Naive thymus-derived CD4-positive, alpha-beta T cell (primary cell): ENCODE measurements around the gene TP53BP1. TPM values are rescaled to one million over a fixed set of nuclear protein-coding genes. Genes with fewer than 3 reads are reported as not detected.
"Not testable (repeated sequence)": the region's sequence is repeated elsewhere in the genome, so short reads cannot be mapped to it uniquely, and the experiment has no call there.

Source experiments
- ATAC-seq: fragments of 150-1000 bp; cut with Tn5 transposase; 2 replicates; pipeline ENCODE4 v1.10.0; 2021; ENCODE audit warnings: mild to moderate bottlenecking, moderate library complexity
- CTCF ChIA-PET: fragments of 350-600 bp; sonication (Branson Sonifier 250); formaldehyde crosslinking; loops from one replicate; lab custom pipeline; 2021; ENCODE audit warnings: antibody characterized with exemption; lab: Charles Lee
- POLR2A ChIA-PET: fragments of 350-600 bp; sonication (Branson Sonifier 250); formaldehyde crosslinking; loops from one replicate; lab custom pipeline; 2021; ENCODE audit warnings: antibody characterized with exemption, inconsistent platforms; lab: Charles Lee
- DNase-seq, 9 donors: peaks; one replicate each; pipeline versions ENCODE4 v3.0.0 to v3.0.0-alpha.2; 2020 to 2022; ENCODE audit warnings: mixed read lengths in 1 of 9
- H3K27ac ChIP-seq: one replicate; pipeline ENCODE4 v1.7.0; 2013; ENCODE audit warnings: mild to moderate bottlenecking, low read depth, low read length, moderate library complexity
- H3K27me3 ChIP-seq, 2 donors: one replicate each; pipeline ENCODE4 v1.7.0; 2013; ENCODE audit warnings: low read length in 2 of 2, mild to moderate bottlenecking in 2 of 2, moderate library complexity in 2 of 2; ENCODE audit not compliant: control insufficient read depth in 2 of 2, insufficient read depth in 2 of 2
- H3K36me3 ChIP-seq, 3 experiments: 1 replicate in 2 of 3; 2 replicates in 1 of 3; pipeline ENCODE4 v1.7.0; 2013; ENCODE audit warnings: low read length in 3 of 3, mild to moderate bottlenecking in 3 of 3, moderate library complexity in 1 of 3; ENCODE audit not compliant: insufficient read depth in 3 of 3, control insufficient read depth in 2 of 3
- H3K4me1 ChIP-seq, 2 donors: one replicate each; pipeline ENCODE4 v1.7.0; 2013; ENCODE audit warnings: low read length in 2 of 2, mild to moderate bottlenecking in 2 of 2, moderate library complexity in 1 of 2; ENCODE audit not compliant: control insufficient read depth in 2 of 2, insufficient read depth in 2 of 2
- H3K4me3 ChIP-seq: 2 replicates; pipeline ENCODE4 v1.7.0; 2013; ENCODE audit warnings: mild to moderate bottlenecking, low read length
- H3K9me3 ChIP-seq, 3 experiments: 1 replicate in 2 of 3; 2 replicates in 1 of 3; pipeline ENCODE4 v1.7.0; 2013; ENCODE audit warnings: low read length in 3 of 3; ENCODE audit not compliant: control insufficient read depth in 2 of 3
- H3K27ac Mint-ChIP-seq, 9 donors: one replicate each; pipeline ENCODE4 v1.8.0; 2020 to 2022; ENCODE audit warnings: mixed read lengths in 9 of 9, mild to moderate bottlenecking in 8 of 9, moderate library complexity in 5 of 9, inconsistent platforms in 2 of 9
- H3K27me3 Mint-ChIP-seq, 5 donors: one replicate each; pipeline ENCODE4 v1.8.0; 2021 to 2022; ENCODE audit warnings: mixed read lengths in 5 of 5, mild to moderate bottlenecking in 1 of 5
- H3K36me3 Mint-ChIP-seq, 5 donors: one replicate each; pipeline ENCODE4 v1.8.0; 2020 to 2022; ENCODE audit warnings: mixed read lengths in 5 of 5, mild to moderate bottlenecking in 3 of 5, inconsistent platforms in 1 of 5
- H3K4me1 Mint-ChIP-seq, 7 donors: one replicate each; pipeline ENCODE4 v1.8.0; 2020 to 2022; ENCODE audit warnings: mixed read lengths in 7 of 7, mild to moderate bottlenecking in 3 of 7, inconsistent platforms in 1 of 7
- H3K4me3 Mint-ChIP-seq, 10 donors: one replicate each; pipeline ENCODE4 v1.8.0; 2020 to 2022; ENCODE audit warnings: mild to moderate bottlenecking in 10 of 10, mixed read lengths in 10 of 10, moderate library complexity in 6 of 10, inconsistent platforms in 2 of 10
- H3K9me3 Mint-ChIP-seq, 11 donors: one replicate each; pipeline ENCODE4 v1.8.0; 2020 to 2022; ENCODE audit warnings: mixed read lengths in 11 of 11, mild to moderate bottlenecking in 4 of 11, inconsistent platforms in 1 of 11, moderate library complexity in 1 of 11
- intact Hi-C, 2 donors: fragments of 100-400 bp; cut with micrococcal nuclease; formaldehyde crosslinking; loops; one replicate each; pipeline ENCODE4 v1.15.1; 2023
- polyA plus RNA-seq, 2 donors: library from polyadenylated mRNA; unstranded; fragments of 300-500 nt; fragmentation: Illumina TruSeq; gene quantifications; one replicate each; pipeline ENCODE4 v1.2.3, GENCODE V29; 2021
- total RNA-seq, 6 experiments: library from RNA in 5 of 6; stranded (reverse) in 5 of 6; gene quantifications; 1 replicate in 5 of 6; 2 replicates in 1 of 6; pipeline ENCODE4 v1.2.3 and lab custom pipeline; 2021 to 2026

Gene TP53BP1, protein sequence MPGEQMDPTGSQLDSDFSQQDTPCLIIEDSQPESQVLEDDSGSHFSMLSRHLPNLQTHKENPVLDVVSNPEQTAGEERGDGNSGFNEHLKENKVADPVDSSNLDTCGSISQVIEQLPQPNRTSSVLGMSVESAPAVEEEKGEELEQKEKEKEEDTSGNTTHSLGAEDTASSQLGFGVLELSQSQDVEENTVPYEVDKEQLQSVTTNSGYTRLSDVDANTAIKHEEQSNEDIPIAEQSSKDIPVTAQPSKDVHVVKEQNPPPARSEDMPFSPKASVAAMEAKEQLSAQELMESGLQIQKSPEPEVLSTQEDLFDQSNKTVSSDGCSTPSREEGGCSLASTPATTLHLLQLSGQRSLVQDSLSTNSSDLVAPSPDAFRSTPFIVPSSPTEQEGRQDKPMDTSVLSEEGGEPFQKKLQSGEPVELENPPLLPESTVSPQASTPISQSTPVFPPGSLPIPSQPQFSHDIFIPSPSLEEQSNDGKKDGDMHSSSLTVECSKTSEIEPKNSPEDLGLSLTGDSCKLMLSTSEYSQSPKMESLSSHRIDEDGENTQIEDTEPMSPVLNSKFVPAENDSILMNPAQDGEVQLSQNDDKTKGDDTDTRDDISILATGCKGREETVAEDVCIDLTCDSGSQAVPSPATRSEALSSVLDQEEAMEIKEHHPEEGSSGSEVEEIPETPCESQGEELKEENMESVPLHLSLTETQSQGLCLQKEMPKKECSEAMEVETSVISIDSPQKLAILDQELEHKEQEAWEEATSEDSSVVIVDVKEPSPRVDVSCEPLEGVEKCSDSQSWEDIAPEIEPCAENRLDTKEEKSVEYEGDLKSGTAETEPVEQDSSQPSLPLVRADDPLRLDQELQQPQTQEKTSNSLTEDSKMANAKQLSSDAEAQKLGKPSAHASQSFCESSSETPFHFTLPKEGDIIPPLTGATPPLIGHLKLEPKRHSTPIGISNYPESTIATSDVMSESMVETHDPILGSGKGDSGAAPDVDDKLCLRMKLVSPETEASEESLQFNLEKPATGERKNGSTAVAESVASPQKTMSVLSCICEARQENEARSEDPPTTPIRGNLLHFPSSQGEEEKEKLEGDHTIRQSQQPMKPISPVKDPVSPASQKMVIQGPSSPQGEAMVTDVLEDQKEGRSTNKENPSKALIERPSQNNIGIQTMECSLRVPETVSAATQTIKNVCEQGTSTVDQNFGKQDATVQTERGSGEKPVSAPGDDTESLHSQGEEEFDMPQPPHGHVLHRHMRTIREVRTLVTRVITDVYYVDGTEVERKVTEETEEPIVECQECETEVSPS (N-terminal part only)
- 10 to 100 TPM; 34.5 to 41.6 (median 40.6) TPM for total RNA-seq
- polyA plus RNA-seq: 10 to 100 TPM in 1 of 2 donors, 1 to 10 TPM in 1; 9.3 to 13.5 TPM
- 143 reads per million, percentile 90 among the genes with 10 or more reads in this experiment for total RNA-seq (lab: John Stamatoyannopoulos, UW)

DNA sequence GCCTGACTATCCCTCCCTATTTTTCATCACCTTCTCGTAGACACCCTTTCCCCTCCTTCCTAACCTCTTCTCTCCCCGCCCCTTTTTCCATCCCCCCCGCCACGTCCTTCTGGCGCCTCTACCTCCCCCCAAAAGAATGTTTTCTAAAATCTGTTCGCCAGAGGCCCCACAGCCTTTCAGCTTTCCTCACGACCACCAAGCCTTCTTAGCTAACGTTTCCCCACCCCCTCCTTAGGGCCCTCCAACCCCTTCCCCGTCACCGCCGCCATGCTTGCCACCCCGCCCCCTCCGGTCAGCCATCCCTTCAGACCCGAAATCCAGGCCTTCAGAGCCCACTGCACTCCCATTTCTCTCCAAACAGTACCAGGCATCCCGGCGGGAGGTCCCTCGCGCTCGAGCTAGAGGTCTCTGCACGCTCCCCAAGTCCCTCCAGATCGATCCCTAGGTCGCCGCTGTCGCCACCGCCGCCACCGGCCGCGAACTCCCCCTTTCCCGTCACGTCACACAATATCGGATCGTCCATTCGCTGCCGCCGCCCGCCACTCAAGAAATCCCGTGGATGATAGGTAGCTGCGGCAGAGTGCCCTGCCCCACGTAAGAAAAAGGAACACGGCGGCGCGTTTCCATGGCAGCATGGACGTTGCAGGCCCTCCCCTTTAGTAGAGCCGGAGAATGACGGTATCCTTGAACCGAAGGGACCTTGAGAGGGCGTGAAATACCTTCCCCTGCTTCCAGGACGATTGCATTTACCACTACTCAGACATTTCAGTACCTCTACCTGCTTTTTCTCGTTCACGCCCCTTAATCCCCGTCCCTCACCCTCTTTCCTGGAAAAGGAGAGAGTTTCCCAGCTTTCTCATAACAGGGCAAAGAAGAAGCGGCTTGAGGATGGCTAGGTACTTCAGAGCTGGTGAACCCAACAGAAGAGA, at the start of gene TP53BP1:
Gene TP53BP1, minus strand, starts transcription at position 484 of the 929 bp plus-strand sequence. Its CDS starts 113 bp downstream, at position 371.
- peak within 1 kb of the TSS; percentile 89 for H3K4me3 ChIP-seq
- ChIA-PET CTCF (interaction anchor here (1.4 to 3.1 kb wide), 2 partner anchors 18 to 22 kb away, joined by 3 to 13 read pairs; no protein-coding TSS in a partner anchor), POLR2A (interaction anchor here (0.7 to 8.1 kb wide), 5 partner anchors 13 to 333 kb away, joined by 3 to 56 read pairs (median 4); no protein-coding TSS in a partner anchor)
- ATAC-seq (peak; percentile 99), DNase-seq (peak; percentile 82 to 97 (median 91))
- no peaks in the 10 kb centered on the region for H3K27me3 ChIP-seq
- intact Hi-C loops: loop anchor here (1.0 to 5.0 kb wide), 3 partner anchors 17 to 1044 kb away; partner anchors contain the start of genes EIF3J (in 1 of the 2) and LCMT2 (in 1 of the 2)
- H3K9me3 ChIP-seq: no peaks in the 10 kb centered on the region
- H3K27me3 Mint-ChIP-seq: no peaks in the 10 kb centered on the region
- H3K27ac Mint-ChIP-seq: peak within 1 kb of the TSS; percentile 83 to 99 (median 96)
- peaks cover 6 to 12% (median 7%) of the 10 kb centered on the region in 5 donors for H3K36me3 Mint-ChIP-seq
- H3K4me1 Mint-ChIP-seq: peaks cover 23 to 44% (median 33%) of the 10 kb centered on the region in 7 donors
- peak within 1 kb of the TSS; percentile 93 for H3K27ac ChIP-seq
- peaks cover 11 to 13% of the 10 kb centered on the region in 2 donors for H3K4me1 ChIP-seq
- H3K4me3 Mint-ChIP-seq: peak within 1 kb of the TSS; percentile 87 to 99 (median 96)
- no peaks in the 10 kb centered on the region for H3K9me3 Mint-ChIP-seq
- peaks cover 0 to 9% (median 0%) of the 10 kb centered on the region in 3 experiments for H3K36me3 ChIP-seq

DNA sequence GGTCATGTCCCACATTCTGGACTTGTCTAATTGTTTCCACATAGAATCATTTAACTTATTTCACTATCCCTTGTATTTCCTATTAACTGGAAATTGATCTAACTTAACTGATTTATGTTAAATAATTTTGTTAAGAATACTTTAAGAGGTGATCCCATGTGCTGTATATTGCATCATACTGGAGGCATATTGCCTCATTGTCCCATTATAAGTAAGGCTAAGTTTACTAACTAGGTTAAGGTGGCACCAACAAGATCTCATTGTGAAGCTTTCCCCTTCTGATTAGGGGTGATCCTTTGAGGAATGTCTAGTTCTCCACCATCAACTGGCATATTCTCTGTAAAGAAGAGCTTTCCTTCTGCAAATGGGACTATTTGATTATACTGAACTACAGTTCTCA, 48.8 kb upstream of the TP53BP1 start:
- no peaks in the 10 kb centered on the region for H3K36me3 ChIP-seq
- Mint-ChIP-seq H3K27me3 (no peaks in the 10 kb centered on the region), H3K36me3 (peaks cover 0 to 12% (median 3%) of the 10 kb centered on the region in 5 donors), H3K9me3 (no peaks in the 10 kb centered on the region), H3K27ac (no peak overlapping the region), H3K4me3 (no peak overlapping the region), H3K4me1 (peaks cover 0 to 7% (median 4%) of the 10 kb centered on the region in 7 donors)
- ATAC-seq (no peak), DNase-seq (no peak)
- ChIA-PET POLR2A (no interaction called here), CTCF (no interaction called here)
- H3K4me1 ChIP-seq: no peaks in the 10 kb centered on the region
- H3K4me3 ChIP-seq: no peak overlapping the region
- no peak overlapping the region for H3K27ac ChIP-seq
- H3K9me3 ChIP-seq: no peaks in the 10 kb centered on the region
- intact Hi-C loops: loop anchor here in 1 of 2 donors (5.0 kb wide), 1 partner anchor 59 kb away; no protein-coding TSS in a partner anchor
- H3K27me3 ChIP-seq: no peaks in the 10 kb centered on the region

DNA sequence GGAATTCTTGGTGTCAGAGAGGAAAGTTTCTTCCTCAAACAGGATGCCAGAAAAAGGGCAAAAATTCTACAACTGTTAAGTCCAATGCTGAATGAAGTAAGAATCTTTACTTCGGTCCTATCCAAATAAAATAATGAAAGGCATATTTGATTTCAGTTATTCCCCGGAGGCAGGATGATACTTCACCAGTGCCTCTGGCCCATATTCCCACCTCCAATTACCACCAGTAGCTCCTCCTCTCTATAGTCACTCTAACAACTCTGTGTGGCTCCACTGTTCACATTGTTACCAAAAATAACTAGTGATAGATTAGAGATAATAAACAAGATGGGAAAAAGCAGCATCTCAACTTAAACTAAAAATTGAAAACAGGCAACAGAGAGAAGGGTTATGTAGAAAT, 45.1 kb upstream of the TP53BP1 start:
- Histone ChIP-seq H3K4me3 (no peak overlapping the region), H3K4me1 (no peaks in the 10 kb centered on the region), H3K36me3 (peaks cover 0 to 11% (median 6%) of the 10 kb centered on the region in 3 experiments), H3K27ac (no peak overlapping the region), H3K27me3 (no peaks in the 10 kb centered on the region), H3K9me3 (no peaks in the 10 kb centered on the region)
- H3K36me3 Mint-ChIP-seq: peaks cover 2 to 31% (median 14%) of the 10 kb centered on the region in 5 donors
- no peaks in the 10 kb centered on the region for H3K9me3 Mint-ChIP-seq
- CTCF ChIA-PET: no interaction called here
- ATAC-seq (no peak), DNase-seq (no peak)
- H3K4me1 Mint-ChIP-seq: peaks cover 0 to 7% (median 4%) of the 10 kb centered on the region in 7 donors
- intact Hi-C loops: no loop called here
- peak overlapping the region in 1 of 9 donors; percentile 18 for H3K27ac Mint-ChIP-seq
- H3K27me3 Mint-ChIP-seq: no peaks in the 10 kb centered on the region
- H3K4me3 Mint-ChIP-seq: no peak overlapping the region
- POLR2A ChIA-PET: no interaction called here

DNA sequence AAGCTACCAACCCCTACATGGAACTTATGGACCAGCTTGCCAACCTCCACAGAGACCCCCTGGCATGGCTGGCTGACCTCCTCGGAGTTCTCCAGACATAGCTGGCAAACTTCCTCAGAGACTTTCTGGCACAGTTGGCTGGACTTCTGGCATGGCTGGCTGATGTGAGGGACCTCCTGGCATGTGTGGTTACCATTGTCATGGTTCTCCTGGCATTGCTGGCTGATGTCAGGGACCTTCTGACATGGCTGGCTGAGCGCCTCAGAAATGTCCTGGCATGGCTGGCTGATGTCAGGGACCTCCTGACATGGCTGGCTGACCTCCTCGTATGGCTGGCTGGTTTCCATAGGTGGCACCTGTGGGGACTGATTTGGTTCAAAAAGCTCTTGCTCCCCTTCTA, 41.9 kb upstream of the TP53BP1 start:
- intact Hi-C loops: no loop called here
- ATAC-seq (no peak), DNase-seq (no peak)
- Histone ChIP-seq H3K27ac (no peak overlapping the region), H3K36me3 (peaks cover 0 to 11% (median 6%) of the 10 kb centered on the region in 3 experiments), H3K4me3 (no peak overlapping the region), H3K4me1 (no peaks in the 10 kb centered on the region), H3K9me3 (no peaks in the 10 kb centered on the region), H3K27me3 (no peaks in the 10 kb centered on the region)
- Mint-ChIP-seq H3K27me3 (no peaks in the 10 kb centered on the region), H3K27ac (no peak overlapping the region), H3K9me3 (no peaks in the 10 kb centered on the region), H3K4me3 (no peak overlapping the region), H3K36me3 (peaks cover 3 to 31% (median 14%) of the 10 kb centered on the region in 5 donors), H3K4me1 (no peaks in the 10 kb centered on the region)
- POLR2A ChIA-PET: no interaction called here
- CTCF ChIA-PET: no interaction called here

DNA sequence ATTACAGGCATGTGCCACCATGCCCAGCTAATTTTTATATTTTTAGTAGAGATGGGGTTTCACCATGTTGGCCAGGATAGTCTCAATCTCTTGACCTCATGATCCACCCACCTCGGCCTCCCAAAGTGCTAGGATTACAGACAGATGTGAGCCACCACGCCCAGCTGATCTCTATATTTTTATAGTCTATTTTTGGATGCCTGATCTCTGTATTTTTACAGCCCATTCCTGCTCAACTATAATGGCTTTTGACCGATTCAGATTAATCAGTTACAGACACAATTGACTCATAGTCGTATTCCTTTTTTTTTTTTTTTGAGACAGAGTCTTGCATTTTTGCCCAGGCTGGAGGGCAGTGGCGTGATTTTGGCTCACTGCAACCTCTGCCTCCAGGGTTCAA, 39.9 kb upstream of the TP53BP1 start:
- H3K27ac Mint-ChIP-seq, H3K4me3 Mint-ChIP-seq, H3K4me1 ChIP-seq, H3K27me3 ChIP-seq, ATAC-seq, H3K27me3 Mint-ChIP-seq, DNase-seq, H3K27ac ChIP-seq, H3K4me1 Mint-ChIP-seq, H3K9me3 Mint-ChIP-seq, intact Hi-C loops, POLR2A ChIA-PET, H3K9me3 ChIP-seq, H3K4me3 ChIP-seq: not testable (repeated sequence)
- H3K36me3 Mint-ChIP-seq: peaks cover 3 to 22% (median 10%) of the 10 kb centered on the region in 5 donors
- CTCF ChIA-PET: interaction anchor here (0.7 kb wide), 1 partner anchor 555 kb away, joined by 3 read pairs; no protein-coding TSS in a partner anchor
- peaks cover 0 to 11% (median 6%) of the 10 kb centered on the region in 3 experiments for H3K36me3 ChIP-seq
